PC-3 (cell line): ENCODE data around the gene CDK19. TPM values are rescaled to one million over a fixed set of nuclear protein-coding genes. Genes with fewer than 3 reads are reported as not detected.

ENCODE experiments used
- ATAC-seq: fragments of 200-7000 bp; cut with Tn5 transposase; 2 replicates; pipeline ENCODE4 v1.9.1; 2020; ENCODE audit warnings: mild to moderate bottlenecking, moderate library complexity
- BruUV-seq: library from RNA; stranded (reverse); fragments of 400-500 nt; replicated peaks from 2 replicates; lab custom pipeline; 2021; lab: Mats Ljungman, UMichigan
- CTCF ChIA-PET: fragments of 300-600 bp; sonication (Branson Sonifier 250); formaldehyde crosslinking; loops from one replicate; lab custom pipeline; 2022; ENCODE audit warnings: antibody characterized with exemption; lab: Charles Lee
- POLR2A ChIA-PET: fragments of 300-600 bp; sonication (Branson Sonifier 250); formaldehyde crosslinking; loops from one replicate; lab custom pipeline; 2022; ENCODE audit warnings: antibody characterized with exemption; ENCODE audit not compliant: unreplicated experiment; lab: Charles Lee
- DNase-seq: peaks from one replicate; pipeline ENCODE4 v3.0.0-alpha.2; 2015
- H2AFZ ChIP-seq: fragments of 300-600 bp; sonication (generic); 2 replicates; pipeline ENCODE4 v1.6.0; 2016; ENCODE audit warnings: antibody characterized with exemption, low read length
- H3F3A ChIP-seq: fragments of 300-600 bp; sonication (generic); one replicate; pipeline ENCODE4 v1.6.0; 2017; ENCODE audit warnings: antibody characterized with exemption, low read length, control low read depth, mild to moderate bottlenecking; ENCODE audit not compliant: unreplicated experiment
- H3K27ac ChIP-seq: fragments of 300-600 bp; sonication (generic); 2 replicates; pipeline ENCODE4 v1.5.1; 2016; ENCODE audit warnings: mild to moderate bottlenecking, low read length
- H3K27me3 ChIP-seq: fragments of 300-600 bp; sonication (generic); 2 replicates; pipeline ENCODE4 v1.6.1; 2016; ENCODE audit warnings: low read length, mixed read lengths
- H3K36me3 ChIP-seq: fragments of 300-600 bp; sonication (generic); 2 replicates; pipeline ENCODE4 v1.6.1; 2016; ENCODE audit warnings: low read depth, mixed run types, low read length, mixed read lengths
- H3K4me1 ChIP-seq: fragments of 300-600 bp; sonication (generic); 2 replicates; pipeline ENCODE4 v1.5.1; 2016; ENCODE audit warnings: low read length; ENCODE audit not compliant: insufficient read depth
- H3K4me2 ChIP-seq: fragments of 300-600 bp; sonication (generic); 2 replicates; pipeline ENCODE4 v1.6.0; 2016; ENCODE audit warnings: low read length
- H3K4me3 ChIP-seq: fragments of 300-600 bp; sonication (generic); 2 replicates; pipeline ENCODE4 v1.5.1; 2016; ENCODE audit warnings: mild to moderate bottlenecking, low read length, mixed read lengths
- H3K79me2 ChIP-seq: fragments of 300-600 bp; sonication (generic); 2 replicates; pipeline ENCODE4 v1.6.1; 2017; ENCODE audit warnings: low read length, mixed read lengths
- H3K9ac ChIP-seq: fragments of 300-600 bp; sonication (generic); 2 replicates; pipeline ENCODE4 v1.6.0; 2016; ENCODE audit warnings: mild to moderate bottlenecking, low read length
- H3K9me2 ChIP-seq: fragments of 300-600 bp; sonication (generic); replicated peaks from 2 replicates; pipeline ENCODE4 v1.6.1; 2016; ENCODE audit warnings: mixed run types, low read length, mixed read lengths
- H3K9me3 ChIP-seq: fragments of 300-600 bp; sonication (generic); 2 replicates; pipeline ENCODE4 v1.6.1; 2016; ENCODE audit warnings: low read length, mixed read lengths
- H4K20me1 ChIP-seq: fragments of 300-600 bp; sonication (generic); 2 replicates; pipeline ENCODE4 v1.6.1; 2016; ENCODE audit warnings: low read length, mixed read lengths
- CTCF ChIP-seq: fragments of 300-600 bp; sonication (generic); conservative IDR thresholded peaks from 2 replicates; pipeline ENCODE4 v1.5.1; 2017; ENCODE audit warnings: antibody characterized with exemption, low read depth, mild to moderate bottlenecking, low read length
- EZH2 ChIP-seq: fragments of 300-600 bp; sonication (generic); IDR thresholded peaks from one replicate; pipeline ENCODE4 v1.6.1; 2017; ENCODE audit warnings: antibody characterized with exemption, mild to moderate bottlenecking, low read length; ENCODE audit not compliant: unreplicated experiment
- EZH2phosphoT487 ChIP-seq: fragments of 300-600 bp; sonication (generic); IDR thresholded peaks from 2 replicates; pipeline ENCODE4 v1.6.1; 2018; ENCODE audit warnings: mild to moderate bottlenecking, antibody characterized with exemption, low read length, borderline replicate concordance
- intact Hi-C: fragments of 100-400 bp; cut with micrococcal nuclease; formaldehyde crosslinking; loops from 2 replicates; pipeline ENCODE4 v1.9.0; 2023
- total RNA-seq: library from RNA; depleted of rRNA; stranded (reverse); fragments of >200 nt; gene quantifications from 2 replicates; pipeline ENCODE4 v1.2.3, GENCODE V29; 2014

Gene CDK19
- total RNA-seq, 1 experiment from 2014 or later, result 4.2 TPM

GRCh38 chr6:110561696-110562095 lies 253.6 kb downstream of the CDK19 start:
- no TSS peak for BruUV-seq
- H3K27ac ChIP-seq, result no peak overlapping the region
- intact Hi-C loops, result no loop called here
- H4K20me1 ChIP-seq, result no peaks in the 10 kb centered on the region
- H3K9me2 ChIP-seq, result no peaks in the 10 kb centered on the region
- no peak overlapping the region for H3K4me3 ChIP-seq
- H2AFZ ChIP-seq, result no peak overlapping the region
- no peaks in the 10 kb centered on the region for H3K36me3 ChIP-seq
- ChIA-PET POLR2A (no interaction called here), CTCF (no interaction called here)
- no peaks in the 10 kb centered on the region for H3K4me1 ChIP-seq
- H3K9ac ChIP-seq, result no peak overlapping the region
- no peaks in the 10 kb centered on the region for H3K27me3 ChIP-seq
- no peaks in the 10 kb centered on the region for H3F3A ChIP-seq
- DNase-seq (no peak), ATAC-seq (no peak)
- H3K4me2 ChIP-seq, result no peak overlapping the region
- no peaks in the 10 kb centered on the region for H3K79me2 ChIP-seq
- TF ChIP-seq EZH2, result no peak
- no peak for TF ChIP-seq CTCF
- no peak for TF ChIP-seq EZH2phosphoT487
- no peaks in the 10 kb centered on the region for H3K9me3 ChIP-seq

DNA sequence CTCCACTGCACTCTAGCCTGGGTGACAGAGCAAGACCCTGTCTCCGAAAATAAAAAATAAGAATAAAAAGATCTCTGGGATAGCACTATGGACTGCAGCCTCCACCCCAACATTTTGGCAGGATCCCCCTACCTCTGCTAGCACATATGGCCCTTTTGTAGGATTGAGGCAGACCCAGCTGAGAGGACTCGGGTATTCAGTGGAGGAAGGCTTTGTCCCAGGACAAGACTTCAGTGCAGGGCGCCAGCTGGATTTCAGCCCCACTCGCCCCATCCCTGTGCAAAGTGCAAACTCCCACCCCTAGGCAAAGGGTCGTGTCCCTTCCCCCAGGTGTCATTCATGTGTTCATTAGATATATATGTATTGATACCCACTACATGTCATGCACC lies 254.3 kb downstream of the CDK19 start:
- intact Hi-C loops, result no loop called here
- no peaks in the 10 kb centered on the region for H3K4me1 ChIP-seq
- no peaks in the 10 kb centered on the region for H3K27me3 ChIP-seq
- DNase-seq (no peak), ATAC-seq (no peak)
- no peak overlapping the region for H3K27ac ChIP-seq
- no peaks in the 10 kb centered on the region for H3K36me3 ChIP-seq
- no TSS peak for BruUV-seq
- no peaks in the 10 kb centered on the region for H3K79me2 ChIP-seq
- H3F3A ChIP-seq, result no peaks in the 10 kb centered on the region
- H3K9me3 ChIP-seq, result no peaks in the 10 kb centered on the region
- no peaks in the 10 kb centered on the region for H3K9me2 ChIP-seq
- ChIA-PET CTCF (interaction anchor here (0.6 kb wide), 1 partner anchor 421 kb away, joined by 3 read pairs; the partner anchor contains the start of gene RPF2), POLR2A (no interaction called here)
- no peak overlapping the region for H3K9ac ChIP-seq
- H2AFZ ChIP-seq, result no peak overlapping the region
- no peaks in the 10 kb centered on the region for H4K20me1 ChIP-seq
- no peak overlapping the region for H3K4me3 ChIP-seq
- no peak for TF ChIP-seq EZH2phosphoT487
- no peak for TF ChIP-seq CTCF
- TF ChIP-seq EZH2, result no peak
- no peak overlapping the region for H3K4me2 ChIP-seq

DNA sequence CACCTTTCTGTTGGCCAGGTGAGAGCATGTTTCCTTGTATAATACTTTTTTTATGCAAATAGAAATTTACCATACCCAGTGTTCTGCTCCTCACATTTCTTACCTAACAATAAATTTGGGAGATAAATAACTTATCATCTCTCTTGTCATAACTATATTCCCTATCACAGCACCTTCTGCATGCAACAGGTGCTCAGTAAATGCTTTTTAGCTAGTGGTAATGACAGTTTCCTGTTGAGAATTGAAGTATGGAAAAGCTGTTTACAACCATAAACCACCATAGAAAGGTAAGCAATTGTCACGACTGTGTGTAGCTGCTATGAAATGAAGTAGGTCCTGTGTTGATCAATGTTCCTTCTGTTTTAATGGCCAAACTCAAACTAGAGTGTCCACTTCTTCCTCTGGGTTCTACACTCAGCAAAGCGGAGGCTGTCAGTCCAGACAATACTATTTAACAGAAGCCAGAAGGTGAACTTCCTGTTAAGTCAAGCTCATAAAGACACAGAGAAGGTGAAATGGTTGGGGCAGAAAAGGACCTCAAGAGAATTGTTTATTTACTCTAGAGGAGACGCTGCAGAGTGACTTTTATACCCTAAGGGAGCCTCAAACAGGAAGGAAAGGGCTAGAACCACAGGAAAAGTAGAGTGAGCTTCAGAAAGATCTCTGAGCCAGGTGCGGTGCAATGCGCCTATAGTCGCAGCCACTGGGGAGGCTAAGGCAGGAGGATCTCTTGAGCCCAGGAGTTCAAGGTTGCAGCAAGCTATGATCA lies 254.8 kb downstream of the CDK19 start:
- no peak overlapping the region for H3K9ac ChIP-seq
- no peaks in the 10 kb centered on the region for H3K9me3 ChIP-seq
- H3K36me3 ChIP-seq, result no peaks in the 10 kb centered on the region
- H3K4me1 ChIP-seq, result no peaks in the 10 kb centered on the region
- no peaks in the 10 kb centered on the region for H3K79me2 ChIP-seq
- no peak overlapping the region for H3K4me3 ChIP-seq
- no peak for TF ChIP-seq EZH2phosphoT487
- no peak for TF ChIP-seq CTCF
- TF ChIP-seq EZH2, result no peak
- ChIA-PET POLR2A (no interaction called here), CTCF (interaction anchor here (0.6 kb wide), 1 partner anchor 422 kb away, joined by 3 read pairs; the partner anchor contains the start of gene RPF2)
- BruUV-seq, result no TSS peak
- no peak for ATAC-seq
- H4K20me1 ChIP-seq, result no peaks in the 10 kb centered on the region
- H3F3A ChIP-seq, result no peaks in the 10 kb centered on the region
- H3K27me3 ChIP-seq, result no peaks in the 10 kb centered on the region
- DNase-seq, result no peak
- no peak overlapping the region for H2AFZ ChIP-seq
- intact Hi-C loops, result no loop called here
- no peak overlapping the region for H3K4me2 ChIP-seq
- H3K9me2 ChIP-seq, result no peaks in the 10 kb centered on the region
- H3K27ac ChIP-seq, result no peak overlapping the region
